DOHH2 (cell line): ENCODE results near the gene UBE2D2.

Source experiments
- EZH2phosphoT487 ChIP-seq: fragments of 200-600 bp; sonication (generic); IDR thresholded peaks from 2 replicates; pipeline ENCODE4 v1.6.1; 2017; ENCODE audit warnings: borderline replicate concordance, mild to moderate bottlenecking, antibody characterized with exemption, low read length, moderate library complexity, mixed read lengths
- TF ChIP-seq, protein P1 (sequence below): fragments of 200-600 bp; sonication (generic); IDR thresholded peaks from one replicate; pipeline ENCODE4 v1.5.1; 2014; ENCODE audit warnings: antibody characterized with exemption, mild to moderate bottlenecking, low read depth, low read length; ENCODE audit not compliant: poor library complexity, severe bottlenecking

DNA sequence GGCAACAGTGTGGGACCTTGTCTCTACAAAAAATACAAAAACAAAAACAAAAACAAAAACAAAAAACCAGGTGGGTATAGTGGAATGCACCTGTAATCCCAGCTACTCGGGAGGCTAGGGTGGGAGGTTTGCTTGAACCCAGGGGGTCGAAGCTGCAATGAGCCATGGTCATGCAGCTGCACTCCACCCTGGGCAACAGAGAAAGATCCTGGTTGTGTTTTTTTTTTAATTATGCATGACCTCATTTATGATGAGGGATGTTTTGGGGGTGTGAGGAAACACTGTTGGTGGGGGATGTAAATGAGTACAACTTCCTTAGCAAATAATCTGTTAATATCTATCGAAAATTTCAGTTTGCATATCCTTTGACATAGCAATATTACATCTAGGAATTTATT, 29.4 kb upstream of the UBE2D2 start:
- TF ChIP-seq, protein P1, sequence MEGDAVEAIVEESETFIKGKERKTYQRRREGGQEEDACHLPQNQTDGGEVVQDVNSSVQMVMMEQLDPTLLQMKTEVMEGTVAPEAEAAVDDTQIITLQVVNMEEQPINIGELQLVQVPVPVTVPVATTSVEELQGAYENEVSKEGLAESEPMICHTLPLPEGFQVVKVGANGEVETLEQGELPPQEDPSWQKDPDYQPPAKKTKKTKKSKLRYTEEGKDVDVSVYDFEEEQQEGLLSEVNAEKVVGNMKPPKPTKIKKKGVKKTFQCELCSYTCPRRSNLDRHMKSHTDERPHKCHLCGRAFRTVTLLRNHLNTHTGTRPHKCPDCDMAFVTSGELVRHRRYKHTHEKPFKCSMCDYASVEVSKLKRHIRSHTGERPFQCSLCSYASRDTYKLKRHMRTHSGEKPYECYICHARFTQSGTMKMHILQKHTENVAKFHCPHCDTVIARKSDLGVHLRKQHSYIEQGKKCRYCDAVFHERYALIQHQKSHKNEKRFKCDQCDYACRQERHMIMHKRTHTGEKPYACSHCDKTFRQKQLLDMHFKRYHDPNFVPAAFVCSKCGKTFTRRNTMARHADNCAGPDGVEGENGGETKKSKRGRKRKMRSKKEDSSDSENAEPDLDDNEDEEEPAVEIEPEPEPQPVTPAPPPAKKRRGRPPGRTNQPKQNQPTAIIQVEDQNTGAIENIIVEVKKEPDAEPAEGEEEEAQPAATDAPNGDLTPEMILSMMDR: no peak
- no peak for TF ChIP-seq EZH2phosphoT487
